Mesodermal cell (in vitro differentiated cells): ENCODE measurements around the gene EXPH5.
A peak's percentile ranks its signal among the peaks of the same experiment; 100 is the strongest.

Experiments used
- H3K27ac ChIP-seq: 2 replicates; pipeline ENCODE4 v1.7.0; 2013; ENCODE audit warnings: mild to moderate bottlenecking, low read depth, low read length, moderate library complexity; ENCODE audit not compliant: severe bottlenecking
- H3K36me3 ChIP-seq: 2 replicates; pipeline ENCODE4 v1.7.1; 2013; ENCODE audit warnings: mild to moderate bottlenecking, low read length, moderate library complexity; ENCODE audit not compliant: control insufficient read depth, insufficient read depth
- H3K4me1 ChIP-seq: one replicate; pipeline ENCODE4 v1.7.1; 2013; ENCODE audit warnings: mild to moderate bottlenecking, low read length; ENCODE audit not compliant: insufficient read depth, control insufficient read depth, poor library complexity, severe bottlenecking
- H3K4me3 ChIP-seq: 2 replicates; pipeline ENCODE4 v1.7.0; 2013; ENCODE audit warnings: low read length, control low read depth, mild to moderate bottlenecking; ENCODE audit not compliant: insufficient read depth, poor library complexity, severe bottlenecking; ENCODE audit errors: extremely low read depth
- H3K9me3 ChIP-seq: 2 replicates; pipeline ENCODE4 v1.7.1; 2013; ENCODE audit warnings: mild to moderate bottlenecking, low read length, moderate library complexity; ENCODE audit not compliant: control insufficient read depth
- WGBS, 2 experiments: methylation state at CpG; one replicate each; pipeline ENCODE4 v1.1.5; 2013; ENCODE audit warnings: missing lambda C conversion rate in 2 of 2; ENCODE audit not compliant: insufficient coverage in 2 of 2; 5-methylcytosine and 5-hydroxymethylcytosine counted together

EXPH5 gene

DNA sequence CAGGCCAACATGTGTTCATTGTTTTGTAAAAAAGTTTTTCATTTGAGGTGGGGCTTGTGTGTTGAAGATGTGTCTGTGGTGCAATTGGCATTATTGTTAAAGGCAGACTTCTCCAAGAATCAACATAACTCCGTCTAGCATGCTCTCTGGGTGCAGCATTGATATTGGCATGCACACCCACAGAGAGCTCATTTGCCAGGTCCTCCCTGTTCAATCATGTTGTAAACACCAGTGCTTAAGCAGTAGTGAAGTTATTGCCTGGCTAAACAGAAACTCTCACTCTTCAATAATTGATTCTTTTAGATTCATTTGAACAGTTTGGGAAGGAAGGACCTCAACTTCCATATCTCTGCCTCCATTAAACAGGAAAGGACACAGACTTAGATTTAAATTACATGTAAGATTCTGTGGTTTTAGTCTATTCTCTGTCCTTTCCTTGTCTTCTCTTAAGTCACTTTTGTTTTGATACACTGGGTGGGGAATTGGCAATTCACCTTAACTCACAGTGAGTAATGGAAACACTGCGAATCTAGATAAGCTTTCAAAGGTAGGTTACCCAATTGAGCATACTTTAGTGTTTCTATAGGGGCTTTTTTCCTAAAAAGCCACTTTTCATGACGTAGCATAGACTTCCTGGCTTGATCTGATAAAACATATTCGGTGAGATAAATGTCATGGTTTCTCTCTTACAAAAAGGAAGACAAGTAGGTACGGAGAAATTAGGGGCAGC, 30.8 kb upstream of the EXPH5 start:
- no peak overlapping the region for H3K27ac ChIP-seq
- peaks cover 14% of the 10 kb centered on the region for H3K9me3 ChIP-seq
- H3K4me3 ChIP-seq, result no peak overlapping the region
- 89 to 100% methylated on average over 1 to 3 of the region's 5 CpGs for WGBS, 2 experiments
- no peaks in the 10 kb centered on the region for H3K4me1 ChIP-seq
- H3K36me3 ChIP-seq, result no peaks in the 10 kb centered on the region

- no CpG with 5 or more reads among the region's 2 CpGs for WGBS, 2 experiments
- H3K9me3 ChIP-seq, result no peaks in the 10 kb centered on the region
- H3K4me3 ChIP-seq, result no peak overlapping the region
- H3K27ac ChIP-seq, result no peak overlapping the region
- H3K4me1 ChIP-seq, result peaks cover 8% of the 10 kb centered on the region
- H3K36me3 ChIP-seq, result no peaks in the 10 kb centered on the region
These were observed 28.8 kb upstream of the EXPH5 start for GRCh38 chr11:108622341-108622740.

DNA sequence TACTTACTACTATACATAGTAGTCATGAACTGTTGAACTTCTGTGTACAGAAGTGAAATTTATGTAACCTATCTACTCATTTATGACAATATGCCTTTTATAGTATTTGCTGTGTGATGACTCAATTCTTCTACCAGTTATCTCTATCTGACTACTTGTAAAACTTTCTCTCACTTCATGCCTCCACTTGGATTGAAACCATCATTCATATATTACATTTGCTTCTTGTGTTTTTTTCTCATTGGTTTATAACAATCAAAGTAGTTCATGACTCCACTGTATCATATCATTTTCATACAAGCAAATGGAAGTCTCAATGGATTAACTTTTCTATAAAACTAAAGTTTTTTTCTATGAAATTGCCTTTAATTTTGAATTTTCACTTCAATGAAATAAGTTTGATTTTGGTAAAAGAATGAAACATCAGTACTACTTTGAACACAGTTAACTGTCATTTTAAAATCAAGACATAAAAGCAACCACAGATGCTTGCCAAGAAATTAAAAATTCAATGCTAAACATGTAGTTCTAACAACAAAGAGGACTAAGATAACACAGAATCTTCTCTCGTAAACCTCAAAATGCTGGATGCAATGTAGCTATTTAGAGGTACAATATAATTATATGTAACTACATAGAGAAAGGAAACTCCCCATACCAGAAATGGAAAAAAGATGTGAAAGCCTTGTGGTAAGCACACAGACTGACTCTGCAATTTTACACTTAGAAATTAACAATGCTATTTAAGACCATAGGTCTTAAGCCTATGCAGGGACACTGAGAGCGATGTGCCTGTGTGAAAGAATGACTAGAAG, 27.6 kb upstream of the EXPH5 start:
- WGBS, 2 experiments, result 83% methylated on average over 1 of the region's 2 CpGs; no CpG with 5 or more reads in 1 of the 2 experiments
- H3K4me1 ChIP-seq, result peaks cover 14% of the 10 kb centered on the region
- H3K36me3 ChIP-seq, result no peaks in the 10 kb centered on the region
- H3K9me3 ChIP-seq, result no peaks in the 10 kb centered on the region
- no peak overlapping the region for H3K4me3 ChIP-seq
- H3K27ac ChIP-seq, result no peak overlapping the region

DNA sequence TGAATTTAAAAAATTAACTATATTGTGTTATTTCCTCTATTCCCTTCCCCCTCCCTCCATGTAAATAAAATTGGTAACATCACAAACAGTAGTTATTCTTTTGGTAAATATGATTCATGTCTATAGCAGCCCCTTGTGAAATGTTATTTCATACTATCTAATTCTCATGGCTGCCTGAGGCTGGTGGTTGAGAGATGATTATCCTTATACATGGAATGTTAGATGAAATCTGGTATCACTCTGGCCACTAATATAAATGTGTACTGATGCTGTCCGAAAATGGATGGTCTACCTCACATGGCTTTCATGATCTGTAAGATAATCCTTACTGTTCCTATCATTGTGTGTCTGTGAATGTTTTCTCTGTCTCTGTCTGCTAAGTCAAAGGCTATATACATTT, 25.0 kb upstream of the EXPH5 start:
- Histone ChIP-seq H3K4me3 (no peak overlapping the region), H3K9me3 (no peaks in the 10 kb centered on the region), H3K27ac (no peak overlapping the region), H3K36me3 (no peaks in the 10 kb centered on the region), H3K4me1 (peaks cover 14% of the 10 kb centered on the region)
- no CpG with 5 or more reads among the region's 1 CpG for WGBS, 2 experiments

- peaks cover 14% of the 10 kb centered on the region for H3K4me1 ChIP-seq
- H3K27ac ChIP-seq, result peak overlapping the region; percentile 58
- H3K36me3 ChIP-seq, result no peaks in the 10 kb centered on the region
- 80 to 85% methylated on average over 3 of the region's 4 CpGs for WGBS, 2 experiments
- H3K9me3 ChIP-seq, result no peaks in the 10 kb centered on the region
- no peak overlapping the region for H3K4me3 ChIP-seq
These were observed 23.5 kb upstream of the EXPH5 start for GRCh38 chr11:108617055-108617454.

- no peaks in the 10 kb centered on the region for H3K36me3 ChIP-seq
- H3K4me3 ChIP-seq, result no peak overlapping the region
- no peaks in the 10 kb centered on the region for H3K9me3 ChIP-seq
- WGBS, 2 experiments, result 82 to 100% methylated on average over 2 to 3 of the region's 3 CpGs
- peak overlapping the region; percentile 58 for H3K27ac ChIP-seq
- H3K4me1 ChIP-seq, result peaks cover 14% of the 10 kb centered on the region
These were observed 23.0 kb upstream of the EXPH5 start for GRCh38 chr11:108616549-108616948.

- H3K4me1 ChIP-seq, result peaks cover 24% of the 10 kb centered on the region
- no peak overlapping the region for H3K27ac ChIP-seq
- no peaks in the 10 kb centered on the region for H3K36me3 ChIP-seq
- H3K9me3 ChIP-seq, result no peaks in the 10 kb centered on the region
- H3K4me3 ChIP-seq, result no peak overlapping the region
- WGBS, 2 experiments, result no CpG with 5 or more reads among the region's 3 CpGs
These were observed 20.5 kb upstream of the EXPH5 start for GRCh38 chr11:108614086-108614485.

- Histone ChIP-seq H3K9me3 (no peaks in the 10 kb centered on the region), H3K4me3 (no peak overlapping the region), H3K36me3 (no peaks in the 10 kb centered on the region), H3K27ac (peak overlapping the region; percentile 83), H3K4me1 (peaks cover 16% of the 10 kb centered on the region)
- WGBS, 2 experiments, result 50 to 82% methylated on average over 2 to 3 of the region's 5 CpGs
These were observed 16.1 kb upstream of the EXPH5 start for GRCh38 chr11:108609682-108610081.

- Histone ChIP-seq H3K4me1 (peaks cover 16% of the 10 kb centered on the region), H3K9me3 (no peaks in the 10 kb centered on the region), H3K36me3 (no peaks in the 10 kb centered on the region), H3K27ac (no peak overlapping the region), H3K4me3 (no peak overlapping the region)
- no CpG with 5 or more reads among the region's 1 CpG for WGBS, 2 experiments
These were observed 15.0 kb upstream of the EXPH5 start for GRCh38 chr11:108608548-108608947.

DNA sequence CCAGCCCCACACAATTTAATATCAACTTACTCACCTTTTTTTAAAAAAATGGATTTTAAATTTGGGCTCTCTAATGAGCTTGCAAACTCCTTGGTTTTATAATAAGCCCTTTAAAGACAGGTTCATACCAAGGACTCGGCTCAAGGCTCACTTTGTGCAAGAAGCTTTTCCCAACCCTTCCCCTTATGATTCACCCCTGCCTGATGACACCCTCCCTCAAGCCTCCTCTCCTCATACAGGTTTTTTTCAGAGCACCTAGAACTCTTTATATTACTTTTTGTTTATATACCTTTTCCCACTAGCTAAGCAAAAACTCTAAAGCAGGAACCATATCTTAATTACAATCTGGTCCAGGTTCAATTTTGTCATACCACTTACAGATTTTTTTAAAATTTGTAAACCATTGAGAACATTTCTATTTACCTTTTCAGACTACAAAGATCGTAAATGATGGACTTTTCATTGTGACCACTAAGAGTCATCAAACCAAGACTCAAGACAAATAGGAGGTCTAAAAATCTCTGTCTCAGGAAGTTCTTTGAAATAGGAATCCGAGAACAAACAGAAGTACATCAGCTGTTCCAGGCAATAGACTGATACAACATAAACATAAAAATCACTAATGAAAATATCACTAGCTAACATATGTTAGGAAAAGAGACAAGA, 13.1 kb upstream of the EXPH5 start:
- Histone ChIP-seq H3K4me1 (peaks cover 16% of the 10 kb centered on the region), H3K27ac (no peak overlapping the region), H3K36me3 (no peaks in the 10 kb centered on the region), H3K4me3 (no peak overlapping the region), H3K9me3 (no peaks in the 10 kb centered on the region)
- 86 to 92% methylated on average over 1 to 2 of the region's 3 CpGs for WGBS, 2 experiments
